Mesenteric fat pad (tissue), 1 donor: ENCODE results near the gene PAX1. TPM values are rescaled to one million over a fixed set of nuclear protein-coding genes. Genes with fewer than 3 reads are reported as not detected.

Source experiments
- DNase-seq: peaks from one replicate; pipeline ENCODE4 v3.0.0-alpha.2; 2020; ENCODE audit warnings: low spot score
- total RNA-seq: library from RNA; stranded (reverse); fragmentation: NEBNext Ultra II Directional; extraction: Animal tissue kit (Norgen Biotek cat#: 25700); gene quantifications from one replicate; pipeline ENCODE4 v1.2.1, GENCODE V29; 2021
- donor health status: DM: yes; HTN: yes; CAD: no.

PAX1 gene
- total RNA-seq, 1 donor from 2014 or later: not detected

GRCh38 chr20:21725892-21726291 is 20.4 kb downstream of the PAX1 start:
- DNase-seq: no peak

GRCh38 chr20:21729316-21729715 is 23.9 kb downstream of the PAX1 start:
- no peak for DNase-seq

- DNase-seq: no peak
These were observed 33.7 kb downstream of the PAX1 start for GRCh38 chr20:21739161-21739560.

GRCh38 chr20:21739682-21740081 is 34.2 kb downstream of the PAX1 start:
- DNase-seq: no peak

- DNase-seq: no peak
These were observed 35.8 kb downstream of the PAX1 start for GRCh38 chr20:21741266-21741665.

- DNase-seq: no peak
These were observed 57.2 kb downstream of the PAX1 start for GRCh38 chr20:21762646-21763045.

GRCh38 chr20:21767200-21767738 is 61.8 kb downstream of the PAX1 start:
- DNase-seq: no peak

- DNase-seq: no peak
These were observed 62.3 kb downstream of the PAX1 start for GRCh38 chr20:21767739-21768223.

Other genes with a start within 250 kb of the PAX1 start
- gene NKX2-2, start 191.6 kb upstream of the PAX1 start, total RNA-seq: not detected